DOHH2 (cell line): ENCODE data around the gene ADIG.

ENCODE experiments used
- H3F3A ChIP-seq: fragments of 200-600 bp; sonication (generic), shearing (Covaris generic); 2 replicates; pipeline ENCODE4 v1.6.0; 2016; ENCODE audit warnings: antibody characterized with exemption, mild to moderate bottlenecking; ENCODE audit not compliant: control insufficient read depth, insufficient read depth
- H3K27ac ChIP-seq: fragments of 200-600 bp; sonication (generic); 2 replicates; pipeline ENCODE4 v1.5.1; 2014; ENCODE audit warnings: low read depth, mild to moderate bottlenecking, low read length, moderate library complexity
- H3K27me3 ChIP-seq: fragments of 200-600 bp; sonication (generic); 2 replicates; pipeline ENCODE4 v1.6.1; 2014; ENCODE audit warnings: mild to moderate bottlenecking, low read length, mixed read lengths; ENCODE audit not compliant: control insufficient read depth
- H3K36me3 ChIP-seq: fragments of 200-600 bp; sonication (generic); 2 replicates; pipeline ENCODE4 v1.6.1; 2014; ENCODE audit warnings: mild to moderate bottlenecking, low read length, moderate library complexity, mixed read lengths; ENCODE audit not compliant: control insufficient read depth
- H3K4me1 ChIP-seq: fragments of 200-600 bp; sonication (generic); 2 replicates; pipeline ENCODE4 v1.6.1; 2014; ENCODE audit warnings: mild to moderate bottlenecking, low read length, mixed read lengths; ENCODE audit not compliant: control insufficient read depth
- H3K4me2 ChIP-seq: fragments of 200-600 bp; sonication (generic); 2 replicates; pipeline ENCODE4 v1.6.0; 2014; ENCODE audit warnings: mild to moderate bottlenecking, low read length, moderate library complexity
- H3K4me3 ChIP-seq: fragments of 200-600 bp; sonication (generic); 2 replicates; pipeline ENCODE4 v1.5.1; 2014; ENCODE audit warnings: mild to moderate bottlenecking, low read length, mixed read lengths
- H3K79me2 ChIP-seq: fragments of 200-600 bp; sonication (generic); 2 replicates; pipeline ENCODE4 v1.6.1; 2014; ENCODE audit warnings: mild to moderate bottlenecking, low read length, mixed read lengths; ENCODE audit not compliant: control insufficient read depth
- H3K9me2 ChIP-seq: fragments of 200-600 bp; sonication (generic); replicated peaks from 2 replicates; pipeline ENCODE4 v1.6.1; 2014; ENCODE audit warnings: mild to moderate bottlenecking, low read length, mixed read lengths; ENCODE audit not compliant: control insufficient read depth
- H3K9me3 ChIP-seq: fragments of 200-600 bp; sonication (generic); 2 replicates; pipeline ENCODE4 v1.6.1; 2014; ENCODE audit warnings: antibody characterized with exemption, low read length, mixed read lengths; ENCODE audit not compliant: control insufficient read depth, insufficient read depth
- H4K20me1 ChIP-seq: fragments of 200-600 bp; sonication (generic); 2 replicates; pipeline ENCODE4 v1.6.0; 2014; ENCODE audit warnings: low read depth, mild to moderate bottlenecking, antibody characterized with exemption, low read length, moderate library complexity; ENCODE audit not compliant: control insufficient read depth, insufficient read depth
- EZH2phosphoT487 ChIP-seq: fragments of 200-600 bp; sonication (generic); IDR thresholded peaks from 2 replicates; pipeline ENCODE4 v1.6.1; 2017; ENCODE audit warnings: borderline replicate concordance, mild to moderate bottlenecking, antibody characterized with exemption, low read length, moderate library complexity, mixed read lengths
- TF ChIP-seq, protein P1 (sequence below): fragments of 200-600 bp; sonication (generic); IDR thresholded peaks from one replicate; pipeline ENCODE4 v1.5.1; 2014; ENCODE audit warnings: antibody characterized with exemption, mild to moderate bottlenecking, low read depth, low read length; ENCODE audit not compliant: poor library complexity, severe bottlenecking

Gene ADIG

DNA sequence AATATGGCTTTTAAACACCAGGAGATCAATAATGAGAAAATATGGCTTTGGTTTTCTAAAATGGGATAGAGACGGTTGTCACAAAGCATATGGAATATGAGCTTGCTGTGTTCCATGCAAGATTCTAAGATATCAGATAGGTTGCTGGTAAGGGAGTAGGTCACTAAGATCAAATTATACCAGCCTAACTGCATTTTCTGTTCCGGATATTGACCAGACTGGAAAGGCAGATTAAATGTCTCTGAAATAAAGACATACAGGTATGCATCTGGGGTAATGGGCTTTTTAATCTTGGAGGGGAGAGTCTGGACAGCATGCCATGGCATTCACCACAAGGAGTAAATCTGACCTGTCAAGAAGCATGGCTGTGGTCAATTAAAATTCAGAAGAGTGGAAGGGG, 35.2 kb upstream of the ADIG start:
- no peaks in the 10 kb centered on the region for H3K79me2 ChIP-seq
- H3K27ac ChIP-seq: no peak overlapping the region
- peaks cover 62% of the 10 kb centered on the region for H3K36me3 ChIP-seq
- no peaks in the 10 kb centered on the region for H3K27me3 ChIP-seq
- peaks cover 5% of the 10 kb centered on the region for H3K4me1 ChIP-seq
- no peak for TF ChIP-seq EZH2phosphoT487
- TF ChIP-seq, protein P1, sequence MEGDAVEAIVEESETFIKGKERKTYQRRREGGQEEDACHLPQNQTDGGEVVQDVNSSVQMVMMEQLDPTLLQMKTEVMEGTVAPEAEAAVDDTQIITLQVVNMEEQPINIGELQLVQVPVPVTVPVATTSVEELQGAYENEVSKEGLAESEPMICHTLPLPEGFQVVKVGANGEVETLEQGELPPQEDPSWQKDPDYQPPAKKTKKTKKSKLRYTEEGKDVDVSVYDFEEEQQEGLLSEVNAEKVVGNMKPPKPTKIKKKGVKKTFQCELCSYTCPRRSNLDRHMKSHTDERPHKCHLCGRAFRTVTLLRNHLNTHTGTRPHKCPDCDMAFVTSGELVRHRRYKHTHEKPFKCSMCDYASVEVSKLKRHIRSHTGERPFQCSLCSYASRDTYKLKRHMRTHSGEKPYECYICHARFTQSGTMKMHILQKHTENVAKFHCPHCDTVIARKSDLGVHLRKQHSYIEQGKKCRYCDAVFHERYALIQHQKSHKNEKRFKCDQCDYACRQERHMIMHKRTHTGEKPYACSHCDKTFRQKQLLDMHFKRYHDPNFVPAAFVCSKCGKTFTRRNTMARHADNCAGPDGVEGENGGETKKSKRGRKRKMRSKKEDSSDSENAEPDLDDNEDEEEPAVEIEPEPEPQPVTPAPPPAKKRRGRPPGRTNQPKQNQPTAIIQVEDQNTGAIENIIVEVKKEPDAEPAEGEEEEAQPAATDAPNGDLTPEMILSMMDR: no peak
- H4K20me1 ChIP-seq: no peaks in the 10 kb centered on the region
- no peaks in the 10 kb centered on the region for H3K9me3 ChIP-seq
- H3K9me2 ChIP-seq: no peaks in the 10 kb centered on the region
- H3K4me3 ChIP-seq: no peak overlapping the region
- H3K4me2 ChIP-seq: no peak overlapping the region
- H3F3A ChIP-seq: no peaks in the 10 kb centered on the region

DNA sequence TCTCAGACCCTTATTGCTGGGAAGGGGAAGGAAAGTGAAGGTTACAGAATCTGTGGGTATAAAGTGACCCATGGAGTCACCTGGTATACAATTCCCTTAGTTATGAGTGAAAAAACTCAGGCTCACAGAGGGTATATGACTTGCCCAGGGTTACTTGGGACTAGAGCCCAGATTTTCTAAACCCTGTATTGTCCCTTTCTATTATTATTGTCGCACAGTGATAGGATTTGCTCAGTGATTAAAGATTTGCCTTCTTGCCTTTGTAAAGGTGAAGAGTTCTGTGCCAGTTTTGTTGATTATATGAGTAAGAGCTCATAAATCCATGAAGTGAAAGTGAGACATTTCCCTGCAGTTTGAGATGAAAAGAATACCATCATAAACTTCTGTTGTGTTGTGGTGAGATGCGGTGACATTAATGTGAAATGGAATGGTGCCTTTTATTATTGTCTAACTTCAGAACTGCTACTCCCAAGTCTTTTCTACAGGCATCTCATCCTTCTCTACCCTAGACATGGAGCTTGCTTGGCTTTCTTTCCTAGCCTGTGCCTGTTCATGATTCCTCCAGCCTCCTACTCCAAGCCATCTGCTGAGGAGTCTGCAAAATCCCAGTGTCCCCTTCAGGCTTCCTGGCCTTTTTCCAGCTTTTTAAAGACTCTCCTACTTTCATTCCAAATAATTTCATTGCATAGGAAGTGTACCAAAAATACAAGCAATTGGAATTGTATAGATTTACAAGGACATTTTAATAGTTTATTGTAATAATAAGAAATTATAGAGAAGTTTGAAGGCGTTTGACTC, 33.5 kb upstream of the ADIG start:
- H3K27ac ChIP-seq: no peak overlapping the region
- no peaks in the 10 kb centered on the region for H3K27me3 ChIP-seq
- no peak for TF ChIP-seq EZH2phosphoT487
- TF ChIP-seq, protein P1: no peak
- no peak overlapping the region for H3K4me3 ChIP-seq
- no peaks in the 10 kb centered on the region for H3K79me2 ChIP-seq
- no peaks in the 10 kb centered on the region for H3F3A ChIP-seq
- no peaks in the 10 kb centered on the region for H4K20me1 ChIP-seq
- H3K4me2 ChIP-seq: no peak overlapping the region
- peaks cover 61% of the 10 kb centered on the region for H3K36me3 ChIP-seq
- peaks cover 10% of the 10 kb centered on the region for H3K4me1 ChIP-seq
- no peaks in the 10 kb centered on the region for H3K9me2 ChIP-seq
- no peaks in the 10 kb centered on the region for H3K9me3 ChIP-seq

DNA sequence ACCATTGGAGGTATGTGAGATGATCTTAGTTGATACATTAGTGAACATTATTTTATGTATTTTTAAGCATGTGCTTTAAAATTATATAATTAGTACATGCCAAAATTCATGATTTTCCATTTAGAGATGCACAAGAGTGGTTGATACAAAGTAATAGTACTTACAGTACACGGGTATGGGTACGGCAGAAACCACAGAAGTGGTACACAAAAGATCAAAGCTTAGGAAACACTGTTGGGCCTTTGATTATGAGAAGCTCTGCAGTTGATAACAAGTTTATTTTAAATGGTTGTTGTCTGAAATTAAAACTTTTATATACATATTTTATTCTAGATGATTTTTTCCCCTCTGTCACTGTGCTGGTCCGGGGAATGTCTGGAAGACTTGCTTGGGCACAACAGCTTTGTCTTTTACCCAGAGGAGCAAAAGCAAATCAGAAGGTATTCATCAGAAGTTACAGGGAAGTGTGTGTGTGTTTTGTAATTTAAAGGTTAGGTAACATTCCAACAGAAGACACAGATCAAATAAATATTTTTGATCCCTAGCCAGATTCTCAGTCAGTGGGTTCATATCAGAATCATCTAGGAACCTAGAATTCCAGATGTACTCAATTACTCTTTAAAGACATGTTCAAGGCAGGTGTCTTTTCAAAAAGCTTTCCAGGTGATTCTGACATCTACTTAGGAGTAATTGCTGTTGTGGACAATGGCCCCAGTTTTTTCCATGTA, 32.5 kb upstream of the ADIG start:
- Histone ChIP-seq H3K4me2 (no peak overlapping the region), H3F3A (no peaks in the 10 kb centered on the region), H3K4me3 (no peak overlapping the region), H3K9me3 (no peaks in the 10 kb centered on the region), H3K36me3 (peaks cover 66% of the 10 kb centered on the region), H3K27me3 (no peaks in the 10 kb centered on the region), H3K9me2 (no peaks in the 10 kb centered on the region), H3K79me2 (no peaks in the 10 kb centered on the region), H4K20me1 (no peaks in the 10 kb centered on the region), H3K27ac (no peak overlapping the region), H3K4me1 (peaks cover 10% of the 10 kb centered on the region)
- TF ChIP-seq EZH2phosphoT487: no peak
- TF ChIP-seq, protein P1: no peak
